ENCODE results near the gene RALGAPB. TPM values are rescaled to one million over a fixed set of nuclear protein-coding genes. Genes with fewer than 3 reads are reported as not detected.
A peak's percentile ranks its signal among the peaks of the same experiment; 100 is the strongest.

Gene RALGAPB
- total and polyA plus RNA-seq, 12 donors: 8.4 to 28.2 (median 25.6) TPM

- peaks cover 4 to 51% (median 45%) of the 10 kb centered on the region in 7 donors for H3K27me3 ChIP-seq
- ATAC-seq: peak; percentile 71 to 98 (median 94)
- H3K36me3 ChIP-seq: no peaks in the 10 kb centered on the region
- H3K9me3 ChIP-seq: no peaks in the 10 kb centered on the region
- peak; percentile 60 to 79 for DNase-seq
- H3K4me1 ChIP-seq: peaks cover 0 to 21% (median 5%) of the 10 kb centered on the region in 9 donors
- TF ChIP-seq, protein P1, sequence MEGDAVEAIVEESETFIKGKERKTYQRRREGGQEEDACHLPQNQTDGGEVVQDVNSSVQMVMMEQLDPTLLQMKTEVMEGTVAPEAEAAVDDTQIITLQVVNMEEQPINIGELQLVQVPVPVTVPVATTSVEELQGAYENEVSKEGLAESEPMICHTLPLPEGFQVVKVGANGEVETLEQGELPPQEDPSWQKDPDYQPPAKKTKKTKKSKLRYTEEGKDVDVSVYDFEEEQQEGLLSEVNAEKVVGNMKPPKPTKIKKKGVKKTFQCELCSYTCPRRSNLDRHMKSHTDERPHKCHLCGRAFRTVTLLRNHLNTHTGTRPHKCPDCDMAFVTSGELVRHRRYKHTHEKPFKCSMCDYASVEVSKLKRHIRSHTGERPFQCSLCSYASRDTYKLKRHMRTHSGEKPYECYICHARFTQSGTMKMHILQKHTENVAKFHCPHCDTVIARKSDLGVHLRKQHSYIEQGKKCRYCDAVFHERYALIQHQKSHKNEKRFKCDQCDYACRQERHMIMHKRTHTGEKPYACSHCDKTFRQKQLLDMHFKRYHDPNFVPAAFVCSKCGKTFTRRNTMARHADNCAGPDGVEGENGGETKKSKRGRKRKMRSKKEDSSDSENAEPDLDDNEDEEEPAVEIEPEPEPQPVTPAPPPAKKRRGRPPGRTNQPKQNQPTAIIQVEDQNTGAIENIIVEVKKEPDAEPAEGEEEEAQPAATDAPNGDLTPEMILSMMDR (IDR thresholded peaks at IDR 0.05): no peak
- 9 to 28% methylated on average over 9 of the region's 9 CpGs for WGBS, 2 donors
- H3K4me3 ChIP-seq: no peak overlapping the region
- H3K27ac ChIP-seq: no peak overlapping the region
- intact Hi-C loops (cut with DNase I): no loop called here
Measured at GRCh38 chr20:38599410-38599882, 126.8 kb downstream of the RALGAPB start.

DNA sequence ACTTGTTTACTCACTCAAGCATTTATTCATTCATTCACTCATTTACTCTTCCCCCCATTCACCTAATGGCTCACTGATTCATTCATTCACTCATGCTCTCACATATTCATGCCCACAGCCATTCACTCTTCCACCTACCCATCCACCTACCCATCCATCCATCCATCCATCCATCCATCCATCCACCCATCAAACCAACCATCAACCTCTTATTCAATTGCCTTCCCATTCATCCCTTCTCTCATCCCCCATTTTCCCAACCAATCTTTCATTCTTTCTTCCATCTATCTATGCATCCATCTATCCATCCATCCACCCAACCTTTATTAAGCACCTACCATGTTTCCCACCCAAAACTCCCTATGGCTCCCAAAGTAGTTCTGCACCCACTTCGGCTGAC is 127.4 kb downstream of the RALGAPB start:
- H3K4me3 ChIP-seq: no peak overlapping the region
- peaks cover 0 to 21% (median 5%) of the 10 kb centered on the region in 9 donors for H3K4me1 ChIP-seq
- ATAC-seq: no peak
- H3K36me3 ChIP-seq: no peaks in the 10 kb centered on the region
- no peak overlapping the region for H3K27ac ChIP-seq
- DNase-seq: no peak
- intact Hi-C loops (cut with DNase I): no loop called here
- H3K9me3 ChIP-seq: no peaks in the 10 kb centered on the region
- H3K27me3 ChIP-seq: peaks cover 4 to 54% (median 46%) of the 10 kb centered on the region in 7 donors
- TF ChIP-seq, protein P1 (IDR thresholded peaks at IDR 0.05): no peak
- WGBS, 2 donors: 100% methylated on average over 1 of the region's 1 CpG

DNA sequence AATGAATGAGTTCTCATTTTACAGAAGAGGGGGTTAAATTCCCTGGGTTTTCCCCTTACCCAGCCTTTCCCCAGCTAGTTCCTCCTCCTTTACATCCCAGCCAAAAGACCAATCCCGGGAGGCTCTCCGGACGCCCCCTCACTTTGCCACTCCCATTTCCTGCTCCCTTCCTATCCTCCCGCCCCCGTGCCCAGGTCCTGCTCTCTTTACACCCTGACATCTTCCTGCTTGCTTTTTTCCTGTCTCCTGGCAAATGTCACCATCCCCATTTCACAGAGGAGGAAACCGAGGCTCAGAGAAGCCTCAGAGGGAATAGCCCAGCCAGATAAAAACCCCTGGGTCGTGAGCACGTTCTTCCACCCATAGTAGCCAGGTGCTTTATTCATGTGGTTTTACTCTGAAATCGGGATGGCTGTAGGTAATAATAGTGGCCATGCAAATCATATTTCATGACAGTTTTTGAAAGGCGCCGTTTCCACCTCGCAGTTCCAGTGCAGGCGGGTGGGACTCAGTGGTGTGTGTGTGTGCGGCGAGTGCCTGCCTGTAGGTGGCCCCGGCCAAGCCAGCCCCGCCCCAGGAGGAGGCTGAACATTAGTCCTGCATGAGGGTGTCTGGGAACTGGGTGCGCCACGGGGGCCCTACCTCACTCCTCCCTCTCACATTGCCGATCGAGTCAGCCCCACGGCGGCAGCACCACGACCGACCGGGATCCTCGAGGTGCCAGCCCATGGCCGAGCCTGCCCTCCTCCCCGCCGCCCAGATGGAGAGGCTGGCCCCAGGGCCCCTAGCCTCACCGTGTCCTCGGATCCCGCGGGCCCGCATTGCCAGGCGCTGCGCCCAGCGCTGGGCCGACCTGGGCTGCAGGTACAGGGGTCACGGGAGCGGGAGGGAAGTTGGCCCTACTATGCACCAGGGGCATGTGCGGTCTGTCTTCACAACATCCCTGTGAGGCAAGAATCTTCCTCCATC is 128.9 kb downstream of the RALGAPB start, which contains the start of gene ARHGAP40:
ARHGAP40 (plus strand) TSS at position 594 of the 969 bp plus-strand sequence.
- Histone ChIP-seq H3K36me3 (no peaks in the 10 kb centered on the region), H3K27ac (no peak within 1 kb of the TSS), H3K4me3 (no peak within 1 kb of the TSS), H3K4me1 (peaks cover 0 to 21% (median 5%) of the 10 kb centered on the region in 9 donors), H3K9me3 (no peaks in the 10 kb centered on the region), H3K27me3 (peaks cover 4 to 62% (median 46%) of the 10 kb centered on the region in 7 donors)
- 17 to 18% methylated on average over 42 of the region's 42 CpGs for WGBS, 2 donors
- ATAC-seq (peak in 3 of 8 donors; percentile 33 to 56 (median 52)), DNase-seq (no peak)
- intact Hi-C loops (cut with DNase I): no loop called here
- TF ChIP-seq, protein P1 (IDR thresholded peaks at IDR 0.05): peak in 1 of 9 donors; percentile 7

GRCh38 chr20:38602185-38602581 is 129.5 kb downstream of the RALGAPB start:
- Histone ChIP-seq H3K27me3 (peaks cover 4 to 68% (median 47%) of the 10 kb centered on the region in 7 donors), H3K27ac (no peak overlapping the region), H3K36me3 (no peaks in the 10 kb centered on the region), H3K4me1 (peaks cover 0 to 21% (median 5%) of the 10 kb centered on the region in 9 donors), H3K9me3 (no peaks in the 10 kb centered on the region), H3K4me3 (no peak overlapping the region)
- TF ChIP-seq, protein P1 (IDR thresholded peaks at IDR 0.05): no peak
- DNase-seq: no peak
- no peak for ATAC-seq
- intact Hi-C loops (cut with DNase I): no loop called here
- WGBS, 2 donors: 43 to 61% methylated on average over 5 of the region's 5 CpGs
